Mesendoderm (in vitro differentiated cells): ENCODE data around the gene AGBL2.

Experiments
- DNase-seq: peaks from one replicate; pipeline ENCODE4 v3.0.0; 2013
- H2AK5ac ChIP-seq: 2 replicates; pipeline ENCODE4 v1.6.1; 2013; ENCODE audit warnings: low read length, inconsistent platforms
- H2BK120ac ChIP-seq: 2 replicates; pipeline ENCODE4 v1.6.1; 2013; ENCODE audit warnings: low read depth, mild to moderate bottlenecking, low read length, moderate library complexity, mixed read lengths
- H2BK15ac ChIP-seq: replicated peaks from 2 replicates; pipeline ENCODE4 v1.6.1; 2013; ENCODE audit warnings: low read depth, mild to moderate bottlenecking, moderate library complexity
- H2BK5ac ChIP-seq: 2 replicates; pipeline ENCODE4 v1.6.1; 2013; ENCODE audit warnings: low read length, inconsistent platforms
- H3K18ac ChIP-seq: 2 replicates; pipeline ENCODE4 v1.6.1; 2013; ENCODE audit warnings: mild to moderate bottlenecking, low read length, mixed read lengths
- H3K23ac ChIP-seq: one replicate; pipeline ENCODE4 v1.6.1; 2013; ENCODE audit warnings: low read length
- H3K27ac ChIP-seq: 2 replicates; pipeline ENCODE4 v1.5.1; 2013; ENCODE audit warnings: low read depth, mild to moderate bottlenecking, inconsistent platforms, low read length, moderate library complexity
- H3K27me3 ChIP-seq: 2 replicates; pipeline ENCODE4 v1.6.1; 2013; ENCODE audit warnings: low read length, control low read depth, mild to moderate bottlenecking, inconsistent platforms; ENCODE audit not compliant: insufficient read depth, poor library complexity
- H3K36me3 ChIP-seq: 2 replicates; pipeline ENCODE4 v1.6.1; 2013; ENCODE audit warnings: low read length, inconsistent platforms; ENCODE audit not compliant: control insufficient read depth, insufficient read depth
- H3K4ac ChIP-seq: one replicate; pipeline ENCODE4 v1.6.1; 2013; ENCODE audit warnings: low read depth, mild to moderate bottlenecking, low read length, moderate library complexity
- H3K4me1 ChIP-seq: 2 replicates; pipeline ENCODE4 v1.6.1; 2013; ENCODE audit warnings: low read depth, low read length, inconsistent platforms; ENCODE audit not compliant: control insufficient read depth
- H3K4me2 ChIP-seq: 2 replicates; pipeline ENCODE4 v1.6.1; 2013; ENCODE audit warnings: low read length
- H3K4me3 ChIP-seq: 2 replicates; pipeline ENCODE4 v1.5.1; 2013; ENCODE audit warnings: mild to moderate bottlenecking, low read length
- H3K56ac ChIP-seq: one replicate; pipeline ENCODE4 v1.6.1; 2013; ENCODE audit warnings: low read length
- H3K79me1 ChIP-seq: 2 replicates; pipeline ENCODE4 v1.6.1; 2013; ENCODE audit warnings: low read length, inconsistent platforms
- H3K79me2 ChIP-seq: 2 replicates; pipeline ENCODE4 v1.6.1; 2013; ENCODE audit warnings: mild to moderate bottlenecking, low read length; ENCODE audit not compliant: control insufficient read depth, insufficient read depth
- H3K9ac ChIP-seq: 2 replicates; pipeline ENCODE4 v1.6.1; 2013; ENCODE audit warnings: low read length, inconsistent platforms
- H4K5ac ChIP-seq: one replicate; pipeline ENCODE4 v1.6.1; 2013; ENCODE audit warnings: low read length
- H4K8ac ChIP-seq: one replicate; pipeline ENCODE4 v1.6.1; 2013; ENCODE audit warnings: low read depth, mild to moderate bottlenecking, control low read depth, low read length, moderate library complexity
- WGBS: extraction: QIAGEN DNeasy Blood & Tissue Kit; methylation state at CpG from one replicate; pipeline ENCODE4 v1.1.7; 2013; ENCODE audit warnings: low lambda C conversion rate, missing lambda C conversion rate; ENCODE audit not compliant: insufficient coverage; ENCODE audit errors: extremely low coverage; 5-methylcytosine and 5-hydroxymethylcytosine counted together

AGBL2 gene

GRCh38 chr11:47628026-47628425 lies 87.1 kb downstream of the AGBL2 start:
- H3K9ac ChIP-seq = no peak overlapping the region
- no peaks in the 10 kb centered on the region for H3K27me3 ChIP-seq
- H3K27ac ChIP-seq = no peak overlapping the region
- no peak overlapping the region for H3K4ac ChIP-seq
- WGBS = no CpG with 5 or more reads among the region's 4 CpGs
- H3K4me1 ChIP-seq = no peaks in the 10 kb centered on the region
- no peak overlapping the region for H2BK15ac ChIP-seq
- no peak overlapping the region for H2BK5ac ChIP-seq
- H2AK5ac ChIP-seq = no peak overlapping the region
- no peak overlapping the region for H3K18ac ChIP-seq
- no peaks in the 10 kb centered on the region for H3K79me1 ChIP-seq
- H2BK120ac ChIP-seq = no peak overlapping the region
- H3K4me2 ChIP-seq = no peak overlapping the region
- DNase-seq = no peak
- no peak overlapping the region for H3K23ac ChIP-seq
- no peak overlapping the region for H3K56ac ChIP-seq
- no peak overlapping the region for H3K4me3 ChIP-seq
- no peak overlapping the region for H4K8ac ChIP-seq
- H3K79me2 ChIP-seq = no peaks in the 10 kb centered on the region
- H3K36me3 ChIP-seq = peaks cover 5% of the 10 kb centered on the region
- no peak overlapping the region for H4K5ac ChIP-seq

DNA sequence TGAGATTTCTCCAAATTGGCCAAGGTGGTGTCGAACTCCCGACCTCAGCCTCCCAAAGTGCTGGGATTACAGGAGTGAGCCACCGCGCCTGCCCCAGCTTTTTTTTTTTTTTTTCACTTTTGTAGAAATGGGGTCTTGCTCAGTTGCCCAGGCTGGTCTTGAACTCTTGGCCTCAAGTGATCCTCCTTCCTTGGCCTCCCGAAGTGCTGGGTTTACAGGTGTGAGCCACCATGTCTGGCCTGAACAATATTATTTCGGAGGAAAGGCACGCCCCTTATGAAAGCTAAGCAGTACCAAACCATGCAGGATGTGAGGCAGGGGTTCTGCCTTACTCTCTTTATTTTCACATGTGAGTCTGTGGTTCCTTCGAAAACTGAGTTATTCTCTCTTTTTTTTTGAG lies 88.9 kb downstream of the AGBL2 start:
- Histone ChIP-seq H3K4me2 (no peak overlapping the region), H3K4me1 (no peaks in the 10 kb centered on the region), H3K4me3 (no peak overlapping the region), H2BK120ac (no peak overlapping the region), H3K79me2 (no peaks in the 10 kb centered on the region), H4K5ac (no peak overlapping the region), H4K8ac (no peak overlapping the region), H3K23ac (no peak overlapping the region), H2AK5ac (no peak overlapping the region), H3K36me3 (peaks cover 5% of the 10 kb centered on the region), H3K18ac (no peak overlapping the region), H3K9ac (no peak overlapping the region), H3K56ac (no peak overlapping the region), H2BK5ac (no peak overlapping the region), H3K27me3 (no peaks in the 10 kb centered on the region), H3K79me1 (no peaks in the 10 kb centered on the region), H2BK15ac (no peak overlapping the region), H3K27ac (no peak overlapping the region), H3K4ac (no peak overlapping the region)
- no CpG with 5 or more reads among the region's 8 CpGs for WGBS
- no peak for DNase-seq

DNA sequence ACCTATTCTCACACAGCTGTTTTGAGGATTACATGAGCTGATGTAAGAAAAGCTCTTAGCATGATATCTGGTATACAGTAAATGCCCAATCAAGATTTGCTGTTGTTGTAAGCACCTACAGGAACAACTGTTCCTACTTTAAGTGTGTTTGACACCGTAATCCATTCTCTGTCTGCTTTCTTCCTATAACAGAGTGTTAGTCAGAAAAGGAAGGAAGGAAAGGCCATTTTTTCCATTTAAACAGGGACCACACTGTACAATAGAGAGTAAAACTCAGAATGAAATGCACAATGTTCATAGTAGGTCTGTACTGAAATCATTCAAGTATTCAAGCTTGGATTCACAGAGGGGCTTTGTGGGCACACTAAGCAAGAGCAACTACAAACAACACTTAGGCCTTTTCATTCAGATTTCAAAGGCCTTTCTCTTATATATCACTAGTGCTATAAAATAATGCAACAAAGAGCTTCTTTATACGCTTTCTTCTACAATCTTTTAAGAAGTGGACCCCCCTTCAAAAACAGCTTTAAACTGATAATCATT lies 94.3 kb downstream of the AGBL2 start:
- no peaks in the 10 kb centered on the region for H3K4me1 ChIP-seq
- WGBS = no CpG with 5 or more reads among the region's 2 CpGs
- no peak overlapping the region for H3K9ac ChIP-seq
- no peak overlapping the region for H2AK5ac ChIP-seq
- H3K79me2 ChIP-seq = no peaks in the 10 kb centered on the region
- H4K8ac ChIP-seq = no peak overlapping the region
- no peak overlapping the region for H4K5ac ChIP-seq
- no peak overlapping the region for H2BK5ac ChIP-seq
- DNase-seq = no peak
- no peaks in the 10 kb centered on the region for H3K79me1 ChIP-seq
- H2BK120ac ChIP-seq = no peak overlapping the region
- H3K36me3 ChIP-seq = peaks cover 4% of the 10 kb centered on the region
- no peak overlapping the region for H3K4me3 ChIP-seq
- no peak overlapping the region for H3K23ac ChIP-seq
- H3K27ac ChIP-seq = no peak overlapping the region
- H3K56ac ChIP-seq = no peak overlapping the region
- no peak overlapping the region for H2BK15ac ChIP-seq
- H3K18ac ChIP-seq = no peak overlapping the region
- H3K27me3 ChIP-seq = no peaks in the 10 kb centered on the region
- H3K4me2 ChIP-seq = no peak overlapping the region
- no peak overlapping the region for H3K4ac ChIP-seq

DNA sequence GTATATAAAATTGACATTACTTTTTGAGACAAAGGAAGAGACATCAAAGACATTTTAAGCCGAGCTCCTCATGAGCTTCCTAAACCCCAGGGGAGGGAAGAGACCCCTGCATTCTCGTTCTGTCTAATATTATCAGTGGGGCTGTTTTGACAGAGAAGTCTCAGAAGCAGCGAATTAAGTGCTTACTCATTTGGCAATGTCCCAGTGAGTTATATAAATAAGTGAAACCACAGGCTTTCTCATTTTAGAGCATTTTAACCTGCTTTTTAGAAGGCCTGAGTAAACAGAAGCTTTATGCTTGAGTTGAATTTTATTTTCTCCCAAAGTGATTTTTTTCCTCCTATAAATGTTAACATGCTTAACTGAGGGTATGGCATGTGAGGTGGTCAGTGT lies 97.8 kb downstream of the AGBL2 start:
- Histone ChIP-seq H4K8ac (no peak overlapping the region), H3K27me3 (no peaks in the 10 kb centered on the region), H3K18ac (no peak overlapping the region), H3K9ac (no peak overlapping the region), H3K79me2 (no peaks in the 10 kb centered on the region), H3K4ac (no peak overlapping the region), H2BK15ac (no peak overlapping the region), H3K27ac (no peak overlapping the region), H3K79me1 (no peaks in the 10 kb centered on the region), H3K4me2 (no peak overlapping the region), H3K4me1 (no peaks in the 10 kb centered on the region), H2BK120ac (no peak overlapping the region), H3K23ac (no peak overlapping the region), H3K4me3 (no peak overlapping the region), H4K5ac (no peak overlapping the region), H3K36me3 (peaks cover 4% of the 10 kb centered on the region), H2AK5ac (no peak overlapping the region), H2BK5ac (no peak overlapping the region), H3K56ac (no peak overlapping the region)
- DNase-seq = no peak
- WGBS = no CpG with 5 or more reads among the region's 3 CpGs

DNA sequence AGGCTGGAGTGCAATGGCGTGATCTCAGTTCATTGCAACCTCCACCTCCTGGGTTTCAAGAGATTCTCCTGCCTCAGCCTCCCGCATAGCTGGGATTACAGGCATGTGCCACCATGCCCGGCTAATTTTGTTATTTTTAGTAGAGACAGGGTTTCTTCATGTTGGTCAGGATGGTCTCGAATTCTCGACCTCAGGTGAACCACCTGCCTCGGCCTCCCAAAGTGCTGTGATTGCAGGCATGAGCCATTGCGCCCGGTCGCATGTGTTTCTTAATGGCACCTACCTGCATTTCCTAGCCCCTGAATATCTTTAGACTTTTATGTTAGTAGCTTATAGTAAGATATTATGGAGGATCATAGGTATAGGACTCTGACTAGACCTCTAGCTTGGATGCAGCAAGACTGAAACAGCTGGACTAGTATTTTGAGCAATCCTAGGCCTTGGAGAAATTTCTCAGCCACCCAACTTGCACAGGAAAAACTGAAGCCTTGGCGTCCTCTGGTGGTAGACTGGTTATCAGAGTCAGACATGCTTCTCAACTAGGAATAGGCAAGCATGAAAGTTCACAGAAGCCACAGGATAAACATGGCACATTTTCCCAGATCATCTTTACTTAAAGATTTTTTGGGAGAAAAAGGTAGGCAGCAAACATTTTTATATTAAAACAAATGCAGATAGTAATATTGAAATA lies 98.3 kb downstream of the AGBL2 start:
- Histone ChIP-seq H4K8ac (no peak overlapping the region), H3K18ac (no peak overlapping the region), H4K5ac (no peak overlapping the region), H3K4me1 (no peaks in the 10 kb centered on the region), H3K4ac (no peak overlapping the region), H2AK5ac (no peak overlapping the region), H2BK5ac (no peak overlapping the region), H3K27me3 (no peaks in the 10 kb centered on the region), H2BK15ac (no peak overlapping the region), H3K23ac (no peak overlapping the region), H3K27ac (no peak overlapping the region), H3K36me3 (peaks cover 4% of the 10 kb centered on the region), H3K9ac (no peak overlapping the region), H3K79me1 (no peaks in the 10 kb centered on the region), H3K4me3 (no peak overlapping the region), H3K4me2 (no peak overlapping the region), H2BK120ac (no peak overlapping the region), H3K79me2 (no peaks in the 10 kb centered on the region), H3K56ac (no peak overlapping the region)
- peak; percentile 75 for DNase-seq
- WGBS = no CpG with 5 or more reads among the region's 10 CpGs

GRCh38 chr11:47615249-47615648 lies 99.9 kb downstream of the AGBL2 start:
- Histone ChIP-seq H3K23ac (no peak overlapping the region), H3K56ac (no peak overlapping the region), H3K36me3 (peaks cover 2% of the 10 kb centered on the region), H3K4ac (no peak overlapping the region), H3K79me2 (no peaks in the 10 kb centered on the region), H3K4me3 (no peak overlapping the region), H3K27ac (no peak overlapping the region), H3K79me1 (no peaks in the 10 kb centered on the region), H3K4me1 (no peaks in the 10 kb centered on the region), H3K18ac (no peak overlapping the region), H2BK15ac (no peak overlapping the region), H2AK5ac (no peak overlapping the region), H3K4me2 (no peak overlapping the region), H2BK120ac (no peak overlapping the region), H4K5ac (no peak overlapping the region), H3K27me3 (no peaks in the 10 kb centered on the region), H2BK5ac (no peak overlapping the region), H4K8ac (no peak overlapping the region), H3K9ac (no peak overlapping the region)
- no peak for DNase-seq
